Loucy (cell line): ENCODE measurements around the gene DOLPP1.

Experiments
- H2AFZ ChIP-seq: fragments of 200-600 bp; sonication (generic); 2 replicates; pipeline ENCODE4 v1.6.0; 2016; ENCODE audit warnings: antibody characterized with exemption, mild to moderate bottlenecking, low read length, moderate library complexity
- H3F3A ChIP-seq: fragments of 200-600 bp; 2 replicates; pipeline ENCODE4 v1.6.0; 2016; ENCODE audit warnings: antibody characterized with exemption, low read depth, mild to moderate bottlenecking
- H3K27me3 ChIP-seq: fragments of 200-600 bp; sonication (generic); 2 replicates; pipeline ENCODE4 v1.6.1; 2014; ENCODE audit warnings: low read length, mild to moderate bottlenecking; ENCODE audit not compliant: insufficient read depth, poor library complexity, severe bottlenecking
- H3K36me3 ChIP-seq: fragments of 200-600 bp; sonication (generic); 2 replicates; pipeline ENCODE4 v1.6.1; 2016; ENCODE audit warnings: low read length; ENCODE audit not compliant: insufficient read depth
- H3K4me1 ChIP-seq: fragments of 200-600 bp; sonication (generic); 2 replicates; pipeline ENCODE4 v1.5.1; 2014; ENCODE audit warnings: low read length, mild to moderate bottlenecking; ENCODE audit not compliant: insufficient read depth, poor library complexity, severe bottlenecking
- H3K4me2 ChIP-seq: fragments of 200-600 bp; sonication (generic); 2 replicates; pipeline ENCODE4 v1.6.0; 2014; ENCODE audit warnings: antibody characterized with exemption, low read length, low read depth, mild to moderate bottlenecking; ENCODE audit not compliant: poor library complexity, severe bottlenecking
- H3K4me3 ChIP-seq: fragments of 200-600 bp; sonication (generic); 2 replicates; pipeline ENCODE4 v1.5.1; 2014; ENCODE audit warnings: low read length, mild to moderate bottlenecking, mixed read lengths; ENCODE audit not compliant: poor library complexity, severe bottlenecking
- H3K79me2 ChIP-seq: fragments of 200-600 bp; sonication (generic); 2 replicates; pipeline ENCODE4 v1.6.1; 2014; ENCODE audit warnings: low read length; ENCODE audit not compliant: insufficient read depth
- H3K9ac ChIP-seq: fragments of 200-600 bp; sonication (generic); 2 replicates; pipeline ENCODE4 v1.6.0; 2014; ENCODE audit warnings: mild to moderate bottlenecking, low read depth, low read length, moderate library complexity; ENCODE audit not compliant: poor library complexity, severe bottlenecking
- H3K9me2 ChIP-seq: fragments of 200-600 bp; sonication (generic); replicated peaks from 2 replicates; pipeline ENCODE4 v1.6.1; 2016; ENCODE audit warnings: low read depth, low read length, mixed read lengths
- H3K9me3 ChIP-seq: fragments of 200-600 bp; sonication (generic); 2 replicates; pipeline ENCODE4 v1.6.1; 2014; ENCODE audit warnings: mild to moderate bottlenecking, antibody characterized with exemption, low read length, low read depth; ENCODE audit not compliant: insufficient read depth
- H4K20me1 ChIP-seq: fragments of 200-600 bp; sonication (generic); 2 replicates; pipeline ENCODE4 v1.6.0; 2014; ENCODE audit warnings: antibody characterized with exemption, low read length, mild to moderate bottlenecking; ENCODE audit not compliant: insufficient read depth, poor library complexity, severe bottlenecking
- CTCF ChIP-seq: fragments of 200-600 bp; sonication (generic); conservative IDR thresholded peaks from 2 replicates; pipeline ENCODE4 v1.5.1; 2014; ENCODE audit warnings: mild to moderate bottlenecking, antibody characterized with exemption, low read length
- EZH2phosphoT487 ChIP-seq: fragments of 200-600 bp; IDR thresholded peaks from 2 replicates; pipeline ENCODE4 v1.6.1; 2018; ENCODE audit warnings: antibody characterized with exemption, mild to moderate bottlenecking, moderate library complexity, borderline replicate concordance

Gene DOLPP1

GRCh38 chr9:129105857-129106694 lies 25.2 kb downstream of the DOLPP1 start:
- no peaks in the 10 kb centered on the region for H4K20me1 ChIP-seq
- H3K9ac ChIP-seq = no peak overlapping the region
- H3K4me3 ChIP-seq = no peak overlapping the region
- H3K27me3 ChIP-seq = no peaks in the 10 kb centered on the region
- no peak overlapping the region for H2AFZ ChIP-seq
- no peaks in the 10 kb centered on the region for H3K79me2 ChIP-seq
- H3K4me2 ChIP-seq = no peak overlapping the region
- H3K4me1 ChIP-seq = no peaks in the 10 kb centered on the region
- no peaks in the 10 kb centered on the region for H3K9me2 ChIP-seq
- no peaks in the 10 kb centered on the region for H3F3A ChIP-seq
- no peaks in the 10 kb centered on the region for H3K9me3 ChIP-seq
- H3K36me3 ChIP-seq = no peaks in the 10 kb centered on the region
- TF ChIP-seq EZH2phosphoT487 (no peak), CTCF (no peak)

GRCh38 chr9:129107651-129108050 lies 26.7 kb downstream of the DOLPP1 start:
- H3K4me1 ChIP-seq = no peaks in the 10 kb centered on the region
- no peaks in the 10 kb centered on the region for H4K20me1 ChIP-seq
- no peaks in the 10 kb centered on the region for H3K9me3 ChIP-seq
- H3K36me3 ChIP-seq = no peaks in the 10 kb centered on the region
- H3F3A ChIP-seq = no peaks in the 10 kb centered on the region
- H3K4me3 ChIP-seq = no peak overlapping the region
- TF ChIP-seq CTCF (no peak), EZH2phosphoT487 (no peak)
- H3K9me2 ChIP-seq = no peaks in the 10 kb centered on the region
- peaks cover 13% of the 10 kb centered on the region for H3K79me2 ChIP-seq
- H3K27me3 ChIP-seq = no peaks in the 10 kb centered on the region
- no peak overlapping the region for H2AFZ ChIP-seq
- no peak overlapping the region for H3K4me2 ChIP-seq
- no peak overlapping the region for H3K9ac ChIP-seq

DNA sequence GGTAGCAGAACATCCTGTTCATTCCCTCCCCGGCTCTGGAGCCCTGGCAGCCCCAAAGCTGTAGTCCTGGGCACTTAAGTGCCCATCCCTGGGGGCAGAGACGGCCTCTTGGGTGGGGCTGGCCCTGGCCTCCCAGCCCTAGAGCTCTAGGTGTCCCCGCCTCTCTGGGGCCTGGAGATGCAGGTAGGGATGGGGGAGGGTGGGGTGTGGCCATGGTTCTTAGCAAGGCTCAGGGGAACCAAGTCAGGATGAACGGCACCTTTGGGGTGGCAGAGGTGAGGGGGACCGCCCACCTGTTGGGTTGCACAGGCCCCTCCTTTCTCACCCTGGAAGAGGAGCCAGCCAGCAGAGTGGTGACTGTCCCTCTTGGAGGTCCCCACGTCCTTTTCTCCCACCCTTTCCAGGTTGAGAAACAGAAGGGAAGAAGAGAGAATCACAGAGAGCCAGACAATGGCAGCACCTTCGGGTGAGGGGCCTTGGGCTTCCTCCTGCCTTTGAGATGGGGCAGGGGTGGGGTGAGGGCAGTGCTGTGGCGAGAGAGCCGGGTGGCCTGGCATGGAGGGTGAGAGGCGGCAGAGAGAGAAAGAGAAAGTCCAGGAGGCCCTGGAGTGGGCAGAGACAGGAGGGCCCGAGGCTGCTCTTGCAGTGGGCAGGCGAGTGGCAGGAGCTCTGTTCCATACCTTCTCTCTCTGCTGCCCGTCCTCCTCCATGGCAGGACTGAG lies 27.3 kb downstream of the DOLPP1 start:
- no peaks in the 10 kb centered on the region for H4K20me1 ChIP-seq
- H3K9me2 ChIP-seq = no peaks in the 10 kb centered on the region
- no peaks in the 10 kb centered on the region for H3K9me3 ChIP-seq
- H3K79me2 ChIP-seq = peaks cover 19% of the 10 kb centered on the region
- H2AFZ ChIP-seq = no peak overlapping the region
- no peaks in the 10 kb centered on the region for H3K4me1 ChIP-seq
- TF ChIP-seq EZH2phosphoT487 (no peak), CTCF (no peak)
- no peak overlapping the region for H3K9ac ChIP-seq
- H3F3A ChIP-seq = no peaks in the 10 kb centered on the region
- no peaks in the 10 kb centered on the region for H3K27me3 ChIP-seq
- H3K4me2 ChIP-seq = no peak overlapping the region
- no peaks in the 10 kb centered on the region for H3K36me3 ChIP-seq
- H3K4me3 ChIP-seq = no peak overlapping the region
